GM18858 (cell line): ENCODE data around the gene CD6.

Source experiments
- ATAC-seq: cut with Tn5 transposase; IDR thresholded peaks from one replicate; pipeline ENCODE4 v1.9.1; 2021; ENCODE audit not compliant: unreplicated experiment

CD6 gene

GRCh38 chr11:60982184-60982583 lies 10.7 kb downstream of the CD6 start:
- ATAC-seq, result no peak

- no peak for ATAC-seq
These were observed 12.7 kb downstream of the CD6 start for GRCh38 chr11:60984149-60984548.

- ATAC-seq, result no peak
These were observed 13.2 kb downstream of the CD6 start for GRCh38 chr11:60984636-60985035.

GRCh38 chr11:60985501-60985900 lies 14.0 kb downstream of the CD6 start:
- ATAC-seq, result no peak

GRCh38 chr11:60985991-60986915 lies 14.8 kb downstream of the CD6 start:
- ATAC-seq, result no peak

GRCh38 chr11:60987577-60988277 lies 16.2 kb downstream of the CD6 start:
- no peak for ATAC-seq

GRCh38 chr11:60988658-60989057 lies 17.2 kb downstream of the CD6 start:
- no peak for ATAC-seq

GRCh38 chr11:60989093-60989650 lies 17.7 kb downstream of the CD6 start:
- no peak for ATAC-seq

GRCh38 chr11:60991457-60991856 lies 20.0 kb downstream of the CD6 start:
- ATAC-seq, result no peak

- ATAC-seq, result no peak
These were observed 21.4 kb downstream of the CD6 start for GRCh38 chr11:60992842-60993409.

GRCh38 chr11:60993615-60994014 lies 22.1 kb downstream of the CD6 start:
- no peak for ATAC-seq

GRCh38 chr11:60994541-60995080 lies 23.1 kb downstream of the CD6 start:
- no peak for ATAC-seq

GRCh38 chr11:60995798-60996197 lies 24.3 kb downstream of the CD6 start:
- ATAC-seq, result no peak

- no peak for ATAC-seq
These were observed 25.1 kb downstream of the CD6 start for GRCh38 chr11:60996381-60997138.

- no peak for ATAC-seq
These were observed 28.9 kb downstream of the CD6 start for GRCh38 chr11:61000426-61000825.

GRCh38 chr11:61001931-61002330 lies 30.5 kb downstream of the CD6 start:
- no peak for ATAC-seq

GRCh38 chr11:61002598-61002997 lies 31.1 kb downstream of the CD6 start:
- no peak for ATAC-seq

GRCh38 chr11:61004180-61004611 lies 32.7 kb downstream of the CD6 start:
- no peak for ATAC-seq

- ATAC-seq, result no peak
These were observed 33.3 kb downstream of the CD6 start for GRCh38 chr11:61004761-61005181.

- no peak for ATAC-seq
These were observed 36.0 kb downstream of the CD6 start for GRCh38 chr11:61007383-61007955.
